ENCODE data around the gene PPIP5K2.

Gene PPIP5K2

GRCh38 chr5:103205991-103206700 is 86.0 kb downstream of the PPIP5K2 start:
- TF ChIP-seq POLR2AphosphoS5 (IDR thresholded peaks at IDR 0.05; ENCODE audit: low read depth, low read length) (no peak), SIN3A (IDR thresholded peaks at IDR 0.05; ENCODE audit: borderline replicate concordance, insufficient read depth, low read length) (no peak), FOXP2 (optimal IDR thresholded peaks at IDR 0.05; ENCODE audit: borderline replicate concordance, extremely low read depth, extremely low read length, insufficient read depth) (no peak), TAF1 (IDR thresholded peaks at IDR 0.05; ENCODE audit: borderline replicate concordance, insufficient read depth, low read length) (no peak), REST (IDR thresholded peaks at IDR 0.05; ENCODE audit: insufficient read depth in 1 of 2, low read depth in 2 of 2, low read length in 2 of 2) (no peak)

DNA sequence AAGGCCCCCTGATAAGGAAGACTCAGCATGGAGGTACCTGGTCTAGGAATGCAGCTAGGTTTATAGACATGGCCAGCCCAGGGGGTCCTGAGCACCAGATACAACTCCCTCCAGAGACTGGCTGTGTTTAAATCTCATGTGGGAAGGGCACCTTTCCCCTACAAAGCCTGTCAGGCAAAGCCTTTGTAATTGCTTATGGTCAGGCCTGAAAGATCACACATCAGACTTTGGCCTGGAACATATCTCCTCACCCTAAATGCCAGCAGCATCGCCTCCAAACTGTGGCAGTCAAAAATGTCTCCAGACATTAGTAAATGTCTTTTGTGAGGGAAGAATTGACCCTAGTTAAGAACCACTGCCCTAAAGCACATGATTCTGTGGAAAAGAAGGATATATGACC is 86.9 kb downstream of the PPIP5K2 start:
- TF ChIP-seq TAF1 (IDR thresholded peaks at IDR 0.05; ENCODE audit: borderline replicate concordance, insufficient read depth, low read length) (no peak), SIN3A (IDR thresholded peaks at IDR 0.05; ENCODE audit: borderline replicate concordance, insufficient read depth, low read length) (no peak), REST (IDR thresholded peaks at IDR 0.05; ENCODE audit: insufficient read depth in 1 of 2, low read depth in 2 of 2, low read length in 2 of 2) (no peak), FOXP2 (optimal IDR thresholded peaks at IDR 0.05; ENCODE audit: borderline replicate concordance, extremely low read depth, extremely low read length, insufficient read depth) (no peak), POLR2AphosphoS5 (IDR thresholded peaks at IDR 0.05; ENCODE audit: low read depth, low read length) (no peak)

- TF ChIP-seq REST (IDR thresholded peaks at IDR 0.05; ENCODE audit: insufficient read depth in 1 of 2, low read depth in 2 of 2, low read length in 2 of 2), result no peak
- no peak for TF ChIP-seq SIN3A (IDR thresholded peaks at IDR 0.05; ENCODE audit: borderline replicate concordance, insufficient read depth, low read length)
- no peak for TF ChIP-seq POLR2AphosphoS5 (IDR thresholded peaks at IDR 0.05; ENCODE audit: low read depth, low read length)
- TF ChIP-seq FOXP2 (optimal IDR thresholded peaks at IDR 0.05; ENCODE audit: borderline replicate concordance, extremely low read depth, extremely low read length, insufficient read depth), result no peak
- no peak for TF ChIP-seq TAF1 (IDR thresholded peaks at IDR 0.05; ENCODE audit: borderline replicate concordance, insufficient read depth, low read length)
Observed at GRCh38 chr5:103207653-103208052, 87.6 kb downstream of the PPIP5K2 start.

DNA sequence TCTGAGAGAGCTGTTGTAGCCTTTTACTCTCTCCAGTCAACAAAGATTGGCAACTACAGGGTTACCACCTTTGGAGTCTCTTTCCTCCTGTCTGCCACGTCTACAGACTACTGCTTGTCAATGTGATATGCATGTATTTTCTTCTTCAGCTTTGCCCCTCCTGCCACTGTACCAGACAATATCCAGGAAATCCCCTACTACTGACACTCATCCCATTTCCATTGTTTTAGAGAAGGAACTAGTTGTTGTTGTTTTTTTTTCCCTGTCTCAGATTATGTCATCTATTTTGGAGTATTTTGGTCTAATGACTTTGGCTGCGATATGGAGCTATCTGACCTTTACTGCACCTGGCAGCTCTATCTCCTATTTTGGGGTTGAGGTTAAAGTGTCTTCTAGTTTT is 88.4 kb downstream of the PPIP5K2 start:
- no peak for TF ChIP-seq REST (IDR thresholded peaks at IDR 0.05; ENCODE audit: insufficient read depth in 1 of 2, low read depth in 2 of 2, low read length in 2 of 2)

- no peak for TF ChIP-seq REST (IDR thresholded peaks at IDR 0.05; ENCODE audit: insufficient read depth in 1 of 2, low read depth in 2 of 2, low read length in 2 of 2)
- no peak for TF ChIP-seq FOXP2 (optimal IDR thresholded peaks at IDR 0.05; ENCODE audit: borderline replicate concordance, extremely low read depth, extremely low read length, insufficient read depth)
- no peak for TF ChIP-seq POLR2AphosphoS5 (IDR thresholded peaks at IDR 0.05; ENCODE audit: low read depth, low read length)
- no peak for TF ChIP-seq SIN3A (IDR thresholded peaks at IDR 0.05; ENCODE audit: borderline replicate concordance, insufficient read depth, low read length)
- no peak for TF ChIP-seq TAF1 (IDR thresholded peaks at IDR 0.05; ENCODE audit: borderline replicate concordance, insufficient read depth, low read length)
Observed at GRCh38 chr5:103209065-103209464, 89.0 kb downstream of the PPIP5K2 start.

Measured in PFSK-1 (cell line).